Nucleus accumbens (tissue), 56 donors: ENCODE results near the gene ERV3-1.
"Not testable (repeated sequence)": the region's sequence is repeated elsewhere in the genome, so short reads cannot be mapped to it uniquely, and the experiment has no call there.

Experiments used
- DNase-seq, 56 donors: peaks; one replicate each; lab custom pipeline; 2025; lab: John Stamatoyannopoulos, UW

Gene ERV3-1

DNA sequence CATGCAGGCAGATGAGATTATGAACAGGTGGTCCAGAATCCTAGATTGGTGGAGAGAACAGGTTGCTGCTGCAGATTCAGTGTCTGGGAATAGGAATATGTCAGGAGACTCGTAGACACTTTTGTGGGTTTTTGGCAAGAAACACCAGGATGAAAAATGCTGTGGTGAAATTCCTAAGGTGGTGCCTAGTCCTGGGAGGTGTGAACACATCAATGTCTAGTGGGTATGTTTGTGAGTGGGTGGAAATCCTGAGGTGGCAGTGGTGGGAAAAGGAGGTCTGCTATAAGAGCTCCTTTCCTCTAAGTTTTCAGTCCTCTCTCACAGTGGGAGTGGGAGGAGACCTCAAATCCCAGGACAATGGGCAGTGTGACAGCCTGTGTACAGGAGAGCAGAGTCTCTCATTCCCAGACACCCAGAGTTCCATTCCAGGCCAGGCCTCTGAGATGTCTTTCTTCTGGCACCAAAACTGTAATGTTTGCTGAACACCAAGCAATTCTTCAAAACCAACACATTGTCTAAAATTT lies 5.1 kb downstream of the ERV3-1 start:
- no peak for DNase-seq

DNA sequence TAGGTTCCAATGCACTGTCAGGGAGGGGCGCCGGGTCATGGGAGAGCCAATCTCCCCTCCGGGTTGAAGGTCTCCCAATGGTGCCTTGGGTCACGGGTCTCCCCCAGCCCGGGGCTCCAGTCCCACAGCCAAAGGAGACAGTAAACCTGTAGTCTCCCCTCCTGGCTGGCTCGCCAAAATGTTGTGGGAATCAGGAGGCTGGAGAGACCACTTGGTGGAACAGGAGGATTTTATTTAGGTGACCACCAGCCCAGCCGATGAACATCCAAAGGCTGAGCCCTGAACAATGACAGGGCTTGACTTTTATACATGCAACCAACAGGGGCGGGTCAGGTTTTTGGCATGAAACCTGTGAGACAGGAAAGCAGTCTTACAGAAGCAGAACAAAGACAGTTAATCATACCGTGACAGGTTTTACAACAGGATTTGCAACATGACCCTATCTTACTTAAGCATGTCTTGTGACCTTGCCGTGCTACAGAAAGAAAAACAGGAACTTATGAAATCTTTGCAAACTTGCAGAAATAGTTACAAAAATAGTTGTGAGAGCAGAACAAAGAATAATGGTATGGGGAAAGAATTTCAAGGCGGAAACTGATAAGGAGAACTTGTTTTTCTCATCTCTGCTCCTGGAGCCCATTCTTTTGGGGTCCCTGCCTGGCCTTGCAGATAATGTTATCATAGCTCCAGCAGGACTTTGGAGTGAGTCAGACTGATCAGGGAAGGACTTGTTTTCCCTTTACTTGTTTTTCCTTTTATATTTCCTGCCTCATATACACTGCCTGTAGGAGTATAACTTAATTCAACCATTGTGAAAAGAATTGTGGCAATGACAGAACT lies 7.1 kb downstream of the ERV3-1 start:
- no peak for DNase-seq

DNA sequence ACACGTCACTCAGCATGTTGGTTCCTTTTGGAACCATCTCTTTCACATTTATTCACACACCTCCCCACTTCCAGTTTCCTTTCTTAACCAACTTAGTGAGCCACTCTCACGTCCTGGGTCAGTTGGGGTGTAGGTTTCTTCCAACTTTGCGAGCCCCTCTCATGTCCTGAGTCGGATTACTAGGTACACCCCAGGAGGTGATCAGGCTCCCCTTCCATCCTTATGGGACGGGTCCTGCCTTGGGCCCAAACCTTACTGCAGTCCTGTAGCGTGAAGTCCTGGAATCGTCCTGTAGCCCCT lies 7.7 kb downstream of the ERV3-1 start:
- no peak for DNase-seq

DNA sequence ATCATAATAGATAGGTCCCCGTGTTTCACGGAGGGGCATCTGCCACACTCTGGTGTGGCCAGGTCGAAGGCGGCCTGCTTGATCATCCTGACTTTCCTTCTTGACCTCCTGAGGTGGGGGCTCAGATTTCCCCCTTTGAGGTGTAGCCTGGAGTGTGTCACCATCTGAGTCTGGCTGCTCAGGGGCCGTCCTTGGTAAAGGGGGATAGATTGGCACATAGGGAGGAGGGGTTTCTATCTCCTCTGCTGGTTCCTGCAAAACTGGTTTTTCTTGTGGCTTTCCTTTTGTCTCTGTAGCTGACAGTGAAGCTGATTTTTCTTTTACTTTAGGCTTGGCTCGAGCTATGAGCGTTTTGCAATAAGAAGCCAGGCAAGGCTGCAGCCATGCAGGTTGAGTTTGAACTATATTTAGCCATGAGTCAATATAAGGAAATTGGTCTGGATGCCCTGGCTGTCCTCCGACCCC lies 8.5 kb downstream of the ERV3-1 start:
- DNase-seq, result no peak

DNA sequence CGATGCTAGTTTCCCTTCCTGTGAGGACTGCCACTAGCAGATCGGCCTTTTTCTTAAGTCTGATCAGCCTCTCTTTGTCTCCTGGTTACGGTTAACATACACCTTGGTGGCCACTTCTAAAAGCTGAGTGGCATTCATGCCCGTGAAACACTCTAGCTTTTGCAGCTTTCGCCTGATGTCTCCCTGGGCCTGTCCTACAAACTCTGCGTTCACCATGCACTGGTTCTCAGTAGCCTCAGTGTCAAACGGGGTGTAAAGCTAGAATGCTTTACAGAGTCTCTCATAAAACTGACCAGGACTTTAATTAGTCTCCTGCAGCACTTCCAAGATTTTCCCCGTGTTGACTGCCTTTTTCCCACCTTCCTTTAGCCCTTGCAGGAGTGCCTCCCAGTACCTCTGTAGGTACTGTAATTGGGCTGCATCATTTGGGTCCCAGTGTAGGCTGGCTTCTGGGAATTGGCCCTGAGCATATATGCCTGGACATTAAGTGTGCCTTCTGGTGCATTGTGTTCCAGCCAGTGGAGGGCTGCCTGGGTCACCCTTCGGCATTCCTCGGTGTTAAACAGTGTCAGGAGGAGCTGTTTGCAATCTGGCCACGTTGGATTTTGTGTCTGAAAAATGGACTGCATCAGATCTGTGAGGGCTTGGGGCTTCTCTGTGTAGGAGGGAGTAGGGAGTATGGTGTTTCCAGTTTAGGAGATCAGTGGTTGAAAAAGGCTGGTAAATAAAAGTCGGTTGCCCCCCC lies 9.2 kb downstream of the ERV3-1 start:
- DNase-seq, result no peak

DNA sequence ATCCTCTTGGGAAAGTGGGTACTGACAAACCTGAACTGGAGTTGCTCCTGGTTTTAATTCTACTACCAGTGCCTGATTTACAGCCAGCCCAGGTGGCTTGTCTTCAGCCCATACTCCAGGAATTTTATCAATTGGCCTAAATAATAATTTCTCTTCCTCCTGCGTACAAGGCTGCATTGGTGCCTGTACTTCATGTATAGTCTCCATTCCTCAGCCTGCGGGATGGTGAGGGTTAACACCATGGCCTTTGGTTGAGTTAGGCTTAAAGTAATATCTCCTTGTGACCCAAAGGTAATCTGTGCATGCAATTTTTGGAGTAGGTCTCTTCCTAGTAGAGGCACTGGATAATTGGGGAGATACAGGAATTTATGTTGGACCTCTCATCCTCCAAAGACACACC lies 10.2 kb downstream of the ERV3-1 start:
- no peak for DNase-seq

DNA sequence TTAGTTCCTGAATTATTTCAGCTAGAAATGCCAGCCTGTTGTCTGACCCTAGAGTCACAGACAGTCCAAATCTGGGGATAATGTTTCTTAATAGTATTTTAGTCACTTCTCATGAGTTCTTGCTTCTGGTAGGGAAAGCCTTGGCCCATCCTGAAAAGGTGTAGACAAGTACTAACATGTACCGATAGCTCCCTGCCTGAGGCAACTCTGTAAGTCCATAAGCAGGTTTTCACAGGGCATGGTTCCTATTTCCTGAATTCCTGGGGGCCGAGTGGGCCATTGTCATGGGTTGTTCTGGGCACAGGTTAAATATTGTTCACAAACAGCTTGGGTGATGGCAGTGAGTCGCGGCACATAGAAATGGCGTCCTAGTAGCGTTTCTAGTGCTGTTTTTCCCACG lies 12.6 kb downstream of the ERV3-1 start:
- no peak for DNase-seq

DNA sequence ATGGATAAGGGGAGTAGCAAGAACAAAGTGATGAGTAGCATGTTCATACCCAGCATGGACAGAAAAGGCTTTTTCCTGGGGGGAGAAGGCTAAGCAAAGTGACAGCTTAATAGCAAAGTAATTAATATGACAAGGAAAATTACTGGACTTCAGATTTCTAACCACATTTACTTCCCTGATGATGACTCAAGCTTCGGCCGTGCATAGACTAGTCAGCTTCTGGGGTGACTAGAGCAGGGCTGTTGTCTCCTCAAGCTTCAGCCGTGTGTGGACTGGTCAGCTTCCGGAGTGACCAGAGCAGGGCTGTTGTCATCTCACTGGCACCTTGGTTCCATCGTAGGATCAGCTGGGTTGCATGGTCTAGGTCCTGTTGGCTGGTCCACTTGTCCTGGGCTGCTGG lies 13.5 kb downstream of the ERV3-1 start:
- no peak for DNase-seq

DNA sequence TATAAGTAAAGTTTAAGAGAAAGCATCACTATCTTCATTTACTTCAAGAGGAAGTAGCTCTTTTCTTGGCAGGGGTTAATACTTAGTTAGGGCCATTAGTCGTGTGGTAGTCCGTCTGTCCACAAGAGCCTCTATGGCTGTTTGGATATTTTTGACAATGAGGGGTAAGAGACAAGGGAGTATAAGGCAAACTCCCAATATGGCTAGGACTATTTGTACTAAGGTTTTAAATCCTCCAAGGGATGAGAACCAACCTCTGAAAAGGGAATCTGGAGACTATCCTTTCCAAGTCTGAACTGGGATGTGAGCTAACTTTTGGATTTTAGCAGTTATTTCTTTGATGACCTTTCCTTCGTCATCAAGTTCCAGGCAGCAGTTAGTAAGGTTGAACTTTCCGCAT lies 15.6 kb downstream of the ERV3-1 start, which contains the start of gene ZNF117:
Gene ZNF117 (minus strand): TSS at position 101 of the 400 bp plus-strand sequence.
- DNase-seq, result no peak

DNA sequence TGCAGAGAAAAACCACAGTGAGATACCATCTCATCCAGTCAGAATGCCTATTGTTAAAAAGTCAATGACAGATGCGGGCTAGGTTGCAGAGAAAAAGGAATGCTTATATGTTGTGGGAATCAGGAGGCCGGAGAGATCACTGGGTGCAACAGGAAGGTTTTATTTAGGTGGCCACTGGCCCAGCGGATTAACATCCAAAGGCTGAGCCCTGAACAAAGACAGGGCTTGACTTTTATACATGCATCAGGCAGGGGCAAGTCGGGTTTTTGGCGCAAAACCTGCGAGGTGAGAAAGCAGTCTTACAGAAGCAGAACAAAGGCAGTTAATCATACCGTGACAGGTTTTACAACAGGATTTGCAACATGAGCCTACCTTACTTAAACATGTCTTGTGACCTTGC lies 16.3 kb downstream of the ERV3-1 start:
- no peak for DNase-seq

DNA sequence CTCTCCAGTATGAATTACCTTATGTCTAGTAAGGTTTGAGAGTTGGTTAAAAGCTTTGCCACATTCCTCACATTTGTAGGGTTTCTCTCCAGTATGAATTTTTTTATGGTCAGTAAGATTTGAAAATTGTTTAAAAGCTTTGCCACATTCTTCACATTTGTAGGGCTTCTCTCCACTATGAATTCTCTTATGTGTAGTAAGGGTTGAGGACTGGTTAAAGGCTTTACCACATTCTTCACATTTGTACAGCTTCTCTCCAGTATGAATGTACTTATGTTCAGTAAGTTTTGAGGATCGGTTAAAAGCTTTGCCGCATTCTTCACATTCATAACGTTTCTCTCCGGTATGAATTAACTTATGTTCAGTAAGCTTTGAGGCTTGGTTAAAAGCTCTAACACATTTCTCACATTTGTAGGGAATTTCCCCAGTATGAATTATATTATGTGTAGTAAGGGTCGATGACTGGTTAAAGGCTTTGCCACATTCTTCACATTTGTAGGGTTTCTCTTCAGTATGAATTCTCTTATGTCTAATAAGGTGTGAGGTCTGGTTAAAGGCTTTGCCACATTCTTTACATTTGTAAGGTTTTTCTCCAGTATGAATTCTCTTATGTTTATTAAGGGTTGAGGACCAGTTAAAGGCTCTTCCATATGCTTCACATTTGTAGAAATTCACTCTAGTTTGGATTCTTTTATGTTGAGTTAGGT lies 27.8 kb downstream of the ERV3-1 start:
- no peak for DNase-seq

DNA sequence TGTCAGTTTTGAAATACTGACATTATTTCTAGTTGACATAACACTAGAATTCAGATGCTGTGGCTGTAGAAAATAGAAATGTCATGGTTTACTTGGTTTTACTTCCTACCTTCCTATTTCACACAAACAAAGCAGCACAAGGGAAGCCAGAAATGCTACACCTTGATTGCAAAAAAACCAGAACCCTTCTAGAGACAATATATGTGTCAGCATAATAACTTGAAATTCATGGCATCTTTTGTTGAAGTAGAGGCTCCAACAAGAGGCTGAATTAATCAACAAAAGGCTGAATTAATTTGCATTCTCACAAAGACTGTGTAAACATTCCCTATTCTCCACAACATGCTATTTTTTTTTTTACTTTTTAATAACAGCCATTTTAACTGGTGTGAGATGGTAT lies 40.9 kb downstream of the ERV3-1 start:
- DNase-seq, result no peak

DNA sequence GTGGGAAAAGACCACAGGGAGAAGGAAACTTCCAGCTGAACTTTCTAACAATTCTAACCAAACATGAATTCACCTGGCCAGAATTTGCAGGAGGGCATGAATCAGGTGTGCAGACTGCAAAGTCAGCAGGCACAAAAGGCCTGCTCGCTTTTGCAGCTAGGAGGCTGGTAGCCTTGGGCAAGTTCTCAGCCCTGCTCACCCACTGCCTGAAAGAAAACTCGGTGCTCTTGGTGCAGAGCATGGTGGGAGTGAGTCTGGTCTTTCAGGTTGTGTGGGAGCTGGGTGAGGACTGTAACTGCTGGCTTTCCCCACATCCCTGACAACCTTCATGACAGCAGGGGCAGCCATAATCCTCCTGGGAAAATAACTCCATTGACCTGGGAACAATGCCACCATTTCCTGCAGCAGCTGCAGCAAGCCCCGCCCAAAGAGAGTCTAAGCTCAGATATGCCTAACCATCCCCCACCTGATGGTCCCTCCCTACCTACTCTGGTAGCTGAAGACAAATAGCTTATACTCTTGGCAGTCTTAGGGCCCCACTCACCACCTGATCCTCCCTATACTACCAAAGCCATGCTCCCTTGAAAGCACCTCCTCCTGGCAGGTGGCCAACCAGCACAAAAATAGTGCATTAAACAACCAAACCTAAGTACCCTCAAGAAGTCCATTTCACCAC lies 47.3 kb downstream of the ERV3-1 start:
- no peak for DNase-seq

DNA sequence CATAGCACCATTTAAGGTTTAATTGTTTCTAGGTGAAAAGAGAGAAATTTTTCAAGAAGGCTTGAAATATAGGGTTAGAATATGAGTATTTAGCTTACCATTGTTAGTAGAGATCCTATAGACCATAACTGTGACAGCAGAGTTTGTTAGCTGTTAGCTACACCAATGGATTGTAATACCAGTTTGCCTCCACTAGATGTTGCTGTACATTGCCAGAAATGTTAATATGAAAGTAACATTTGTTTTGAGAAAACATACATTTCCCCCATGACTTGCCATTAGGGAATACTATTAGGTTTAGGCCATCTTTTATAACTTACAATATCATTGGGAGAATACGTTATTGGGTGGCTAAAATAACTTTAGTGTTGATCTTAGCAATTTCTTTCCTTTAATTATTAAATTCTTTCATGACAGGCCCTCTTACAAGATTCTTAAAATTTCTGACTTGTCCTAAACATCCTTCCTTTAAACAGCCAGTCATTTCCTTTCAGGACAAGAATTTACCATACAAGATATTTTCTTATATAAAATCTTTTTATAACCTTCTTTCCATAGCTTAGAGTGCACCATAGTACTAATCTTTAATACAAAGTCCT lies 55.1 kb downstream of the ERV3-1 start:
- DNase-seq, result no peak

DNA sequence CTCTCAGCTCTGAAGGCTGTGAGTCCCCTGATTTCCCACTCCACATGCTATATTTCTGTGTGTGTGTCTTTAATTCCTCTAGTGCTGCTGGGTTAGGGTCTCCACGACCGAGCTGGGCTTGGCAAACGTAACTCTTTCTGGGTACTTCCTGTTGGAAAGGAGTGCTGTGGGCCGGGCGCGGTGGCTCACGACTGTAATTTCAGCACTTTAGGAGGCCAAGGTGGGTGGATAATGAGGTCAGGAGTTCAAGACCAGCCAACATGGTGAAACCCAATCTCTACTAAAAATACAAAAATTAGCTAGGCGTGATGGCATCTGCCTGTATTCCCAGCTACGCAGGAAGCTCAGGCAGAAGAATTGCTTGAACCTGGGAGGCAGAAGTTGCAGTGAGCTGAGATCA lies 55.8 kb downstream of the ERV3-1 start:
- DNase-seq, result peak in 3 of 56 donors; percentile 23 to 54 (median 45)

DNA sequence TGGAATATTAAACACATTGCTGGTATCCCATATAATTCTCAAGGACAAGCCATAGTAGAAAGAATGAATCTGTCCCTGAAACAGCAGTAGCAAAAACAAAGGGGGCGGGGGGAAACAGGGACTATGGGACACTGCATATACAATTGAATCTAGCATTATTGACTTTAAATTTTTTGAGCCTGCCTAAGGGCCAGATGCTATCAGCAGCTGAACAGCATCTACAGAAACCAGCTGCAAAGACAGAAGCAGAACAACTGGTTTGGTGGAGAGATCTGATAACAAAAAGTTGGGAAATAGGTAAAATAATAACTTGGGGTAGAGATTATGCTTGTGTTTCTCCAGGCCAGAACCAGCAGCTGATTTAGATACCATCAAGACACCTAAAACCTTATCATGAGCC lies 57.7 kb downstream of the ERV3-1 start:
- not testable (repeated sequence) for DNase-seq

DNA sequence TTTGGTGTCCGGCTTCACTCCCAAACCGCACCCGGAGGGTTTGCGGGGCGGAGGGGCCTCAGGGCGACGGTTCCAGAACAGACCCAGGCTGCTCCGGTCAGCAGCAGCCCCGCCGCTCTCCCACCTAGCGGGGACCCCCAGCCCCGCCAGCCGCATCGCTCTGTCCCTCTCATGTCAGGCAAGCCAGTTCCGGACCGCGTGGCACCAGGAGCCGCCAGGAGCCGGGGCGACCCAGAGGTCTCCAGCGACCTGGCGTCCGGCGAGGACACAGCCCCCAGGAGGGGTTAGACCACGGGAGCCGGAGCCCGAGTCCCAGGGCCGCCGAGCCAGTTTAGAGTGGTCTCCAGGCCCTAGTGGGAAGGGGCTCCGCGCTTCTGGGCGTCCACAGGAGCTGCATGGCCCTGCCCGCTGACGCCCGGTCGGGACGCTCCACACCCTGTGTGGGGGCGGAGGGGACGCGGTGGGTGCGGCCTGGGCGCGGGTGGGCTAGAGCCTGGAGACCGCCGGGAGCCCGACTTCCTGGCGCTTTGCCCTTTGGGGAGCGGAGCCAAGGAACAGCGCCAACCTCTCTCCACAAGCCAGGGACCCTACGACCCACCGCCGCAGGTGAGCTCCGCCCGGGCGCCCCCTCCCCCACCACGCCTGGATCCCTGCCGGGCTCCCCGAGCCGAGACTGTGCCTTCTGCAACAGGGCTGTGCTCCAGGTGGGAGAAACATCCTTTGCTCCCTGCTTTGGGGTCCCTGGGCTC lies 59.1 kb downstream of the ERV3-1 start:
- peak in 10 of 56 donors; percentile 4 to 48 (median 14) for DNase-seq

DNA sequence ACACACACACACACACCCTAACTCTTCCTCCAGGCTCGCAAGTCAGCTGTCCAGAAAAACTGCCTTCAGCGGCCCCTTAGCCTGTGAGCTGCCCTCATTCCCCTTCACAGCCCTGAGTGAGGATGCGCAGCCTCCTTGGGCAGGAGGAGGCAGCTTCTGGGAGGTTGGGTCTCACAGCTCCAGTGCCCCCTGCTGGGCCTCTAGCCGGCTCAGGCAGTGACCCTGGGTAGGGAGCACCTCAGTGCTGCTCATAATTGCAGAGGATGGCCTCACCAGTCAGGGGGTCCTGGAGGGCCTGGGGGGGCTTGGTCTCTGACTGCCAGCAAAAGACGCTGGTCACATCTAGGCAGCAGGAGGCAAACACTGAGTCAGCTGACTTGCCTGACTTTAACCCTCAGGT lies 59.7 kb downstream of the ERV3-1 start:
- DNase-seq, result peak in 5 of 56 donors; percentile 3 to 15 (median 12)

DNA sequence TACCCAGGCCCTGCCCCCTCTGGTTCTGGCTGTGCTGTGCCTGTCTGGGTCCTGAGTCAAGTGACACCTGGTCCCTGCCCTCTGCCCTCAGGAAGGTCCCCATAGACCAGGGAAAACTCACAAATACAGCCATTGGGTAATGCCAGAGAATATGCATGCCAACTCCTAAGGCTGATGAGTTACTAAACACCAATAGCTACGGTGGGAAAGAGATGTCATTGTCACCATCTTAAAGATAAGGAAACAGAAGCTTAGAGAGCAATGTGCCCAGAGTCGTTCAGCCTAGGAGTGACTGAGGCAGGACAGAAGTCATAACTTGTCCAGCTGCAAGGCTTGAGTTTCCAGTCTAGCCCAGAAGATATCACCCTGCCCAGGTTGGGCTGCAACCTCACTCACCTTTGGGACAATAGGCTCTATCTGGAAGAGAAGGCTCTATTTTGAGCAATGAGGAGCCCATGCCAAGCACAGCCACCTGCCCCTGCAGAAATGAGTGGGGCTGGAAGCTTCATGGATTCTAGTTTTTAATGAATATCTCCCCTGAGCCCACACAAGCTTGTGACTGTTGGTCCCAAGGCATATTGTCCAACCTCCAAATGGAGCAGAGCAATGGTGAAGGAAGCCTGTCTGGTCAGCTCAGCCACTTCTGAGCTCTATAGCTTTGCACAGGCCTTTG lies 60.8 kb downstream of the ERV3-1 start:
- DNase-seq, result no peak
